ENCODE data around the gene ATAD5.
A peak's percentile ranks its signal among the peaks of the same experiment; 100 is the strongest.
"Not testable (repeated sequence)": the region's sequence is repeated elsewhere in the genome, so short reads cannot be mapped to it uniquely, and the experiment has no call there.

The ATAD5 gene

DNA sequence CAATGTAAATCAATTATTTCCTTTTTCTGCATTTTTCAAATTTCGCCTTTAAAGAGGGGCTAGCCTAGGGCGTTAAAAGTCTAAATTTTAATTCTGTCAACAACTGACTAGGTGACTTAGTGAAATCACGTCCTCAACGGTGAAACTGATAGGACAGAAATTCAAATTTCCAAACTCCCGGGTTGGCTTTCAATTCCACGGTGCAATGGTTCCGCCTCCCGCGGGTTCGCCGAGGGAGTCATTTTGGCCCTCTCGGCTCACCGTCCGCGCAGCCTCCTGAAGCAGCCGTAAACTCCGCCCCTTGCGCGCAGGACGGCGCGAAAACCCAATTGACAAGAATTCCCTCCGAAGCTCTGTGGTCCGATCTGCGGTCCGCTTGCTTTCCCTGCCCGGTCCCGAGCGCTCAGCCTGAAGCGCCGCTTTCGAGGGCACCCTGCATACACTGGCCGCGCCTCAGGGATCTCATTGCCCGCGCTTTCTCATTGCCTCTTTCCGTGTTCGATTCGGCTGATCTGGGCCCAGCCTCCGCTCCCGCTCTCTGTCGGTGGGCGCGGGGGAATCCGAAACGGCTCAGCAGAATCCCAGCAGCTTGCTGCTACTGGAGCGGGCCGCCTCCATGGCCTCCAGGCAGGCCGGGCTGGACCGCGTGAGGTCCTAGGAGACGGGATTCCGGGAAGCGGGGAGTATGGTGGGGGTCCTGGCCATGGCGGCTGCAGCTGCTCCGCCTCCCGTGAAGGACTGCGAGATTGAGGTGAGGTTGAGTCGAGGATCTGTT lies at the start of gene ATAD5:
Gene ATAD5 (plus strand): TSS at position 304 of the 775 bp plus-strand sequence. CDS start 382 bp downstream, at position 686.
- DNase-seq = peak; percentile 86

DNA sequence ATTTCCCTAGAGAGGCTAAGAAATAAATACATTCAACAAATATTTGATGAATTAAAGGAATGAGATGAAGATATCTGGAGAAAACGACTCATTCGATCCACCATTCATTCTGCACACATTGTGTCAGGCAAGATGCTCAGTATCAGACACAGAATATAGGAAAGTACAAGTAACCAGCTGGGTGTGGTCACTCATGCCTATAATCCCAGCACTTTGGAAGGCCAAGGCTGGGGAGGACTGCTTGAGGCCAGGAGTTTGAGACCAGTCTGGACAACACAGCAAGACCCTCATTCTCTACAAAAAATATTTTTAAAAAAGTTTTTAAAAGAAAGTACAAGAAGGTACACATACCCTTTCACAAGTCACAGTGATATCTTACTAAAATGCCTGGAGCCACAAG lies 49.6 kb upstream of the ATAD5 start:
- DNase-seq = no peak

DNA sequence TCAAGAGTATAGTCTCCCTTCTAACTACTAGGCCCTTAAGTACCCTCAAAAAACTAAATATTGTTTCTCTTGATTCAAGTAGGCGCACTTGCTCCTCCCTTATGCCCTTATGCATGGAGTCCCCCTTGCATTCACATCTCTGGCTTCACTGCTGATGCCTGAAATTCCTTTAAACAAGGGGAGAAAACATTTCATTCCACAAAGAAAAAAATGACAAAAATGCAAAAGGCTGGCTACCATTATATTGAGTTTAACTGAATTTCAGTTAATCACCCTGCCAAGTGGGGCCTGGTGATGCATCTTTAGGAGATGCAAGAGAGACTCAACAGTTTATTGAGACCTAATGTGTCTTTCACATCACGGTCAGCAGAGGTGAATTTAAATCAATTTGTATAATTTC lies 42.8 kb upstream of the ATAD5 start:
- DNase-seq = no peak

- no peak for DNase-seq
Measured at GRCh38 chr17:30790279-30790678, 41.5 kb upstream of the ATAD5 start.

DNA sequence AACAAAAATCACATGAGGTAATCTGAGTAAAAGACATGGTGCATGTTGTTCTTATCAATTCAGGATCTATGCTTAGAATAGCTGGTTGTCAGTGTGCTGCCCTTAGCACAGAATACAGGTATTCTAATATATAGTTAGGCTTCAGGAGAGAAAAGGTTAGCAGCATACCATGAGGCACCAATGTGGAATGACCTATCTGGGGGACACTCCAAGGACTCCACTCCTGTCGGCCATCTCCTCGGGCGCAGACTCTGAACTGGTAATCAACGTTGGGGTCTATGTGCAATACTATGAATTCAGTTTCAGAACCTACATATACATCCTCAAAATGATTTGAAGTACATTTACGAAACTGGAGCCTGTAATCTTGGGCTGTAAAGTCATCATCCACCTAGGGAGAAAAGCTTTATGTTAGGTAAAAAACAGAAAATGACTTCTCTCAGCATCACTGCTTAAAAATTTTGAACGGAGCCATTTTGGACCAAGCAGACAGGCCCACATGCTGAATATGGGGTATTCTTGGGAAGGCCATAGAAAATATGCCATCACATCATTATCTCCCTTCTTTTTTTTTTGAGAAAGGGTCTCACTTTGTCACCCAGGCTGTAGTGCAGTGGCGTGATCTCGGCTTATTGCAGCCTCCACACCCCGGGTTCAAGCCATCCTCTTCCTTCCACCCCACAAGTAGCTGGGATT lies 38.3 kb upstream of the ATAD5 start:
- DNase-seq = no peak

DNA sequence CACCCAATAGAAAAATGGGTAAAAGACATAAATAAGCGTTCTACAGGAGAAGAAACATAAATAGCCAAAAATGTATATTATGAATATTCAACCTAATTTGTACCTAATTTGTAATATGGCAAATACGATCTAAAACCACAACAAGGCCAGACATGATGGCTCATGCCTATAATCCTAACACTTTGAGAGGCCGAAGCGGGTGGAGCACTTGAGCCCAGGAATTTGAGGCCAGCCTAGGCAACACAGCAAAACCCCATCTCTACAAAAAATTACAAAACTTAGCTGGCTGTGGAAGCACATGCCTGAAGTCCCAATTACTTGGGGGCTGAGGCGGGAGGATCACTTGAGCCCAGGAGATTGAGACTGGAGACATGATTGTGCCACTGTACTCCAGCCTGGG lies 37.4 kb upstream of the ATAD5 start:
- no peak for DNase-seq

DNA sequence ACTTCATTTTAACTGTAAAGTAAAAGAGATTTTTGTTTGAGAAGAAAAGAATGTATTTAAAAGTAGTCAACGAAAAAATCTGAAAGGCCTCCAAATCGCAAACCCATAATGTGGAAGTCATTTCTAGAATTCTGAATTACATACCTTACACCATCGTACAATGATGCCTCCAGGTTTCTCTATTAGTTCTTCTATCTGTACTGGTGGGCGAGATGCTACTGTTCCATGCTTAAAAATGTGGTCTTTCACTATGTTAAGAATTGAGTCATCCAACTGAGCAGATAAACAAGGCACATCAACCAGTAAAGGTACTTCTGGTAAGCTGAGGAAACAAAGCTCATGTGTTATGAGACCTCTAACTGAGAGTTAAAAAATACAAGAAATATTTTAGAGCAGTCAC lies 35.8 kb upstream of the ATAD5 start:
- DNase-seq = no peak

DNA sequence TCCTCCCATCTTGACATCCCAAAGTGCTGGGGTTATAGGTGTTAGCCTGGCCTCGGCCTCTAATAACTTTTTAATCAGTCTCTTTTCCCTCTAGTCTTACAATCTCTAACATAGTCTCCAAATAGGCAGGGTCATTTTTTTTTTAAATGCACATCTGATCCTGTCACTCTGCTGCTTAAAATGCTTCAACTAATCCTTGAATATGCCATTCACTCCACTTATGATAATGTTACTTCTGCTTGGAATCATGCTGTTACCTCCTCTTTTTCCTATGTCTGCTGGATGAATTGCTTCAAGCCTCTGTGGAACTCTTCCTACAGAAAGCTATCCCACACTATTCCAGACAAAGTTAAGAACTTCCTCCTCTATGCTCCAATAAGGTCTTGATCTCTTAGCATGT lies 30.1 kb upstream of the ATAD5 start:
- DNase-seq = no peak

GRCh38 chr17:30805944-30806456 lies 25.8 kb upstream of the ATAD5 start:
- DNase-seq = no peak

DNA sequence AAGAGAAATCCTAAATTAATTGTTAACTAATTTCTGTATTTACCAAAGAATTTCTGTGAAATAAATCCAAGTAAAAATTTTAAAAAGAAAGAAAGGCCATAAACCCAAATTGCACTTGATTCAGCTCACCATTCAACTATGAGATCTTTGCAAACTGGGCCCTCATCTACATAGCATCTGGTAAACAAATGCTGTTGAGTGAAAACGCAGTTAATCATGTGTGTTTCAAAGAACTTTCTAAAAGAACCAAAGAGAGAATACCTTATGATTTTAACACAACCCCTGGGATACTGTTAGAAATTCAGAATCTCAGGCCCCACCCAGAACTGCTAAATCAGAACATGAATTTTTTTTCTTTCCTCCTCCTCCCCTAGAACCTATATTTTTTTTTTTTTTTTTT lies 23.9 kb upstream of the ATAD5 start:
- DNase-seq = no peak

GRCh38 chr17:30808785-30809286 lies 22.9 kb upstream of the ATAD5 start:
- no peak for DNase-seq

- DNase-seq = no peak
Measured at GRCh38 chr17:30809867-30810266, 21.9 kb upstream of the ATAD5 start.

- no peak for DNase-seq
Measured at GRCh38 chr17:30812218-30813177, 19.3 kb upstream of the ATAD5 start.

DNA sequence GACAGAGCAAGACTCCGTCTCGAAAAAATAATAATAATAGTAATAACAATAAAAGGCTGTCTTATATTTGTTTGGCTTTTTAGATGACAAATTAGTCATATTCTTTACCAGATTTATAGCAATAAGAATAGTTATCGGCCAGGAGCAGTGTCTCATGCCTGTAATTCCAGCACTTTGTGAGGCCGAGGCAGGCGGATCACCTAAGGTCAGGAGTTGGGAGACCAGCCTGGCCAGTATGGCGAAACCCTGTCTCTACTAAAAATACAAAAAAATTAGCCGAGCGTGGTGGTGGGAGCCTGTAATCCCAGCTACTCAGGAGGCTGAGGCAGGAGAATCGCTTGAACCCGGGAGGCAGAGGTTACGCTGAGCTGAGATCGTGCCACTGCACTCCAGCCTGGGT lies 17.5 kb upstream of the ATAD5 start:
- DNase-seq = not testable (repeated sequence)

DNA sequence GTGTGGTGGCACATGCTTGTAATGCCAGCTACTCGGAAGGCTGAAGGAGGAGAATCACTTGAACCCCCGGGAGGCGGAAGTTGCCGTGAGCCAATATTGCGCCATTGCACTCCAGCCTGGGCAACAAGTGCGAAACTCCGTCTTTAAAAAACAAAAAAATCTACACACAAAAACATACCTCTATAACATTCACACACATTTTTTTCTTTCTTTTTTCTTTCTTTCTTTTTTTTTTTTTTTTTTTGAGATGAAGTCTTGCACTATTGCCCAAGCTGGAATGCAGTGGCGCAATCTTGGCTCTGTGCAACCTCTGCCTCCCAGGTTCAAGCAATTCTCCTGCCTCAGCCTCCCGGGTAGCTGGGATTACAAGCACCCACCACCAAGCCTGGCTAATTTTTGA lies 16.9 kb upstream of the ATAD5 start:
- not testable (repeated sequence) for DNase-seq

DNA sequence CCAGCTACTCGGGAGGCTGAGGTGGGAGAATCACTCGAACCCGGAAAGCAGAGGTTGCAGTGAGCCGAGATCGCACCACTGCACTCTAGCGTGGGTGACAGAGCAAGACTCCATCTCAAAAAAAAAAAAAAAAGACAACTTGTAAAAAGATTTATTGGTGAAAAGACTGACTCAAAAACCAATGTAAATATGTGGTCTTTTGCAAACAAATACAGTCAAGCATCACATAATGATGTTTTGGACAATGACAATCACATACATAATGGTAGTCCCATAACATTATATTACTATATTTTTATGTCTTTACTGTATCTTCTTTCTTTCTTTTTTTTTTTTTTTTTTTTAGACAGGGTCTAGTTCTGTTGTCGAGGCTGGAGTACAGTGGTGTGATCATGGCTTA lies 15.6 kb upstream of the ATAD5 start:
- DNase-seq = no peak

GRCh38 chr17:30819971-30820705 lies 11.6 kb upstream of the ATAD5 start:
- DNase-seq = no peak

- no peak for DNase-seq
Measured at GRCh38 chr17:30821871-30822723, 9.7 kb upstream of the ATAD5 start.

GRCh38 chr17:30822919-30823318 lies 8.8 kb upstream of the ATAD5 start:
- not testable (repeated sequence) for DNase-seq

GRCh38 chr17:30823421-30823820 lies 8.3 kb upstream of the ATAD5 start:
- no peak for DNase-seq

- no peak for DNase-seq
Measured at GRCh38 chr17:30824002-30824355, 7.8 kb upstream of the ATAD5 start.

All from activated CD8-positive, alpha-beta memory T cell treated with anti-CD3 and anti-CD28 coated beads, Interleukin-2, amount 50 U/mL, for 4 hours (primary cell).